NCI-H146 (cell line): ENCODE data around the gene PRDM16.

Experiments
- DNase-seq: peaks from one replicate; lab custom pipeline; 2025; lab: John Stamatoyannopoulos, UW

PRDM16 gene

GRCh38 chr1:3103967-3104677, 35.1 kb downstream of the PRDM16 start:
- DNase-seq = no peak

DNA sequence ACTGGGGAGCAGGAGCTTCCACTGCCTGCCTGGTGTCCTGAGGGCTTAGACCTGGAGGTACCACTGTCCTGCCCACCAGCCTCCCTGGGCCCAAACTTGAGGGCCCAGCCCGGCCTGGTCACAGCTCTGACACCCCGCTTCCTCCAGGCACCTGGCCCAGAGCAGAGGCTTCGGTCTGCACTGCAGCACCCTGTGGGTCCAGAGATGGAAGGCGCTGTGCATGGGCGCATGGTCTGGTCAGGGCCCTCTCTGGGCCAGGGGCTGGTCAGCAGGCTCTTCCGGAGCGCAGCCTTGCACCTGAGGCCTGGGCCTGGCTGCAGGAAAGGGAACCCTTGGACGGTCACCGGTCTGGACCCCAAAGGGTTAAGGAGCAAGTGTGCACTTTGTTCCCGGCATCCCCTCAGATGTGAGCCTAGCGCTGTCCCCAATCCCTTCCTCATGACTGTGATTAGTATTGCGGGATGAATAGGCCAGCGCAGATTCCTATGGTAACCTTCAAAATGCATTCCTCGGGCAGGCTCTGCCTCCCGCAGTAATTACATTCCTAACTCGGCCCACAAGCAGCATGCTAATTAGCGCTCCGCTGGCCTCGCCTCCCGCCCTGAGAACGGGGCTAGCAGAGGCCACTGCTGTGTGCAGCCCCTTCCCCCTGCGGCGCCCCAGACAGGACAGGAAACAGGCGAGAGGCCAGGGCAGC, 36.3 kb downstream of the PRDM16 start:
- DNase-seq = no peak

DNA sequence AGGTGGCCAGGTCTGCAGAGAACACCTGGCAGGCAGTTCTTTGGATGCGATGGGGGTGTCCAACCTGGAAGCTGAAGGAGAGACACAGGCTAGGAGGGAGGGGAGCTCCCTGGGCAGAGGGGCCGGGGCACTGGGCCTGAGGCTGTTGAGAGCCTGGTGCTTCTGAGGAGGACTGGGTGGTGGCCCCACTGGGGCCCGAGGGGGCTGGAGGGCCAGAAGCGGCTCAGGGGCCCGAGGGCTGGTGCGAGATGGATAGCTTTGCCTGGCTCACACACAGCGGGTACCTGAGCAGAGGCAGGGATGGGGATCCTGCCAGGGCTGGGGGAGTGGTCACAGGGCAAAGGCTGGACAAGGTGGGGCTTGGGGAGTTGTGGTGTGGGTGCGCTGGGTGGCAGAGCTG, 37.2 kb downstream of the PRDM16 start:
- no peak for DNase-seq

DNA sequence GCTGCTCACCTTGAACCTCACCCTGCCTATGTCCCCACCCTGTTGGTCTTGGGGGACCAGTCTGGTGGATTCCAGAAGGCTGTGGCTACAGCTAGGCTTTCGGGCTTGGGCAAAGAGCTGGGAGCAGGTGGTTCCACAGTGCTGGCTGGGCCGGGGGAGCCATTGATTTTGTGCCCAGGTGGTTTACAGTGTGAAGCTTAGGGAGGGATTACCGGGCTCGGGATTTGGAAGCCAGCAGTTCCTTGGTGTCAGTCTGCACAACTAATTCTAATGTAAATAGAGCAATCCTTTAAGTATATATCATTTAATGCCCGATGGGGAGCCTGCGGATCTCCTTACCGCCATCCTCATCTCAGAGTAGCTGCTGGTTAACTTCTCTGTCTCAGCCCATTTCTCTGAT, 38.2 kb downstream of the PRDM16 start:
- no peak for DNase-seq

- DNase-seq = no peak
These were observed 40.4 kb downstream of the PRDM16 start for GRCh38 chr1:3109355-3109754.

- no peak for DNase-seq
These were observed 42.5 kb downstream of the PRDM16 start for GRCh38 chr1:3111348-3112021.

GRCh38 chr1:3112526-3112925, 43.5 kb downstream of the PRDM16 start:
- no peak for DNase-seq

GRCh38 chr1:3113047-3113740, 44.2 kb downstream of the PRDM16 start:
- no peak for DNase-seq

DNA sequence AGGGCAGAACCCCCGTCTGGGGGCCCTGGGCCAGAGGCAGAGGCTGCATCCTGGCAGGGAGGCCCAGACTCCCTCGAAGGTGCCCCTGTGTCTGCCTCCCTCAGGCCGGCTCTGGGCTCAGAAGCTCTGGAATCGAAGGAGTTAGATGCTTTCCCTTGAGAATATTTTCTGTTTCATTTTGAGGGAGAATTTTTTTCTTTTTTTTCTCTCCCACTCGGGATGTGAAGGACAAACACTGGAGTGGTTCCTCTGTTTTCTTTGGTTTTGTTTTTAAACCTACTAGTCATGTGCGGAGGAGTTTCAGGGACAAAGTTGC, 44.7 kb downstream of the PRDM16 start:
- no peak for DNase-seq

DNA sequence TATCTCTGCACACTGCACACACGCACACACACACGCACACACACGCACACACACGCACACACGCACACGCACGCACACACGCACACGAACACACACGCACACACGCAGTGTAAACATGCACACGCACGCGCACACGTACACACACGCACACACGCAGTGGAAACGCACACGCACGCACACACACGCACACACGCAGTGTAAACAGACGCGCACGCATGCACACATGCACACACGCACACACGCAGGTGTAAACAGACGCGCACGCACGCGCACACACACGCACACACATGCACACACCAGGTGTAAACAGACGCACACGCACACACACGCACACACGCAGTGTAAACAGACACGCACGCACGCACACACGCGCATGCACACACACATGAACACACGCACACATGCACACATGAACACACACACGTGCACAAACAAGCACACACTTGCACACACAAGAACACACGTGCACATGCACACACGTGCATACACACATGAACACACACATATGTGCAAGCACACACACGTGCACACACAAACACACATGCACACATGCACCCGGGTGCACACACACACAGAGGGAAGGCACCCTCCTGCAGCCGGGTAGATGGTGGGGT, 45.2 kb downstream of the PRDM16 start:
- DNase-seq = no peak

- DNase-seq = no peak
These were observed 45.8 kb downstream of the PRDM16 start for GRCh38 chr1:3114846-3115245.

DNA sequence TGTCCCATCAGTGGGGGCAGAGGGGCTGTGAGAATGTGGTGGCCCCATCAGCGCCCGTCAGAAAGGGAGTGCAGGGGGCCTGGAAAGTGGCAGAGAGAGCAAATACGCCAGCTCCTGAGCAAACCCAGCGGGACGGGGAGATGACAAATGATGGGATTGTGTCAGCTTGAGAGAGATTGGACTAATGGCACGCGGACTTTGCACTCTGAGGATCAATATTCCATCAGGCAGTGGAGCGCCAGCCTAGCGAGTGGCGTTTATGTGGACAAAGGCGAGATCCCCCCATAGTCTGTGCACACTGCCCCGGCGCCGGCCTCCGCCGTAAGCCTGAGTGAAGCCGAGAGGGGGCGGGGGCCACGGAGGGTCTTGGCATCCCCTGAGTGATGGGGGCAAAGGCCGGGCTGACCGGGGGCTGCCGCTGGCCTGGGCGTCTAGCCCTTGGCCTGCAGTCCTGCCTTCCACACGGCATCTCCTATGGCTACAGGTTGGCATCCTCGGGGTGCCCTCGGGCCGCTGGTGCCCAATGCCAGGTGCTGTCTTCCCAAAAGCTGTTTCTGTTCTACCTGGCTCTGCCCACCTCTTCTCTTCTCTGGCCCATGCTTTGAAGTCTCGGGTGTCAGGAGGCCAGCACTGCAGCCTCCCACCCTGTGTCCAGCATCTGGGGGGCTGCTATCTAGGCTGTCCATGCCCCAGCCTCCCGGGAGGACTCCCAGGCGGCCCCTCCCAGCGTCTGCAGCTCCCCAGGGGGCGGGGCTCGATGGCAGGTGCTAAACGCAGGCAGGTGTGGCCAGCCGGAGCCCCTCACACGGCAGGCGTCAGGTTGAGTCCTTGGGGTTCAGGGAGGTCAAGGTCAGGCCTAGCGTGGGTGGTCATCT, 46.5 kb downstream of the PRDM16 start:
- DNase-seq = no peak

DNA sequence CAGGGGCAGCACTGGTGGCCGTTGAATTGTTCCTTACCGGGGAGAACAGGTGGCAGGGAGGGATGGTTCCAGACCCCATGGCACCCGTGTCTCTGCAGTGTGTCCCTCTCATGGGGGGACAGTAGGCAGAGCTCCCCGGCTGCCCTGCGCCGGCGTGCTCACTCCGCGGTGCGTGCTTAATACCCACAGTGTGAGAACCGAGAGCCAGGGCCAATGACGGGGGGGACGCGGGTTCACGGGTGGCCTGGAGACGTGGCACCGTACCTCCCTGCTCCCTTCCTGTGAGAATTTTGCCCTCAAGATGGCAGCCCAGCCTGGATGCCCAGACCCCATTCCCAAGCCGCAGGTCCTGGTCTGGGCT, 47.1 kb downstream of the PRDM16 start:
- DNase-seq = no peak

DNA sequence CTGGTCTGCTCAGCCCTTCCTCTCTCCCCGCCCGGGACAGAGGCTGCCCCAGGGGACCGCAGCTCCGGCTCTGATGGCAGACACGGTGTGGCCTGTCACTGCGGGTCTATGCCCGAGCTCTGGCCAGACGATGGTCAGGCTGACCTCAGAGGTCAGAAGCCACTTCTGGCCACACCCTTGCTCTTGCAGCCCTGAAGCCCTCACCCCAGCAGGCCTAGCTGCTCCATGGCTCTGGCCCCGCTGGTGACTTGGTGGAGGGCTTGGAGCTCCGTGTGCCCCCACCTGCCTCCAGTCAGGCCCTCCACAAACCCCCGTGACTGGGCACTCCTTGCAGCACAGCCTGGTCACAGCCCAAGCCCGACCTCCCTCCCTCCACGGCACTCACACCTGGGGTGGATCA, 47.6 kb downstream of the PRDM16 start:
- DNase-seq = no peak

- DNase-seq = no peak
These were observed 48.9 kb downstream of the PRDM16 start for GRCh38 chr1:3117879-3118278.

DNA sequence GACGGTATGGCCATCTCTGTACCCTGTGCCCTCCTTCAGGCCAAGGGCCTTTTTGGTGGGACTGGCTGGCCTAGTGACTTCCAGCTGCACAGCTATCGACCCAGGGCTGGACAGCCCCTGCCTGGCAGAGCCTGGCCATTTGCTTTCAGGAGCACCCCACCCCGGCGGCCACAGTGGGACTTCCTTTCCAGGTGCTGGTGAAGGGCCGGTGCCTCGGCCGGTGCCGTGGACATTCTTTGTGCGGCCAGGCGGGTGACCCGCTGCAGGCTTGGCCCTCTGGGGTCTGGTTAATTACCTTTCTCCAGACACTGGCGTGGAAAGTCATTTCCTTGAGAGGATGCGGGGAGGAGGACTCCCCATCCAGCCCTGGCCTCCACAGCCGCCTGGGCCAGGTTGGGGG, 50.1 kb downstream of the PRDM16 start:
- no peak for DNase-seq

- no peak for DNase-seq
These were observed 50.7 kb downstream of the PRDM16 start for GRCh38 chr1:3119725-3120124.

DNA sequence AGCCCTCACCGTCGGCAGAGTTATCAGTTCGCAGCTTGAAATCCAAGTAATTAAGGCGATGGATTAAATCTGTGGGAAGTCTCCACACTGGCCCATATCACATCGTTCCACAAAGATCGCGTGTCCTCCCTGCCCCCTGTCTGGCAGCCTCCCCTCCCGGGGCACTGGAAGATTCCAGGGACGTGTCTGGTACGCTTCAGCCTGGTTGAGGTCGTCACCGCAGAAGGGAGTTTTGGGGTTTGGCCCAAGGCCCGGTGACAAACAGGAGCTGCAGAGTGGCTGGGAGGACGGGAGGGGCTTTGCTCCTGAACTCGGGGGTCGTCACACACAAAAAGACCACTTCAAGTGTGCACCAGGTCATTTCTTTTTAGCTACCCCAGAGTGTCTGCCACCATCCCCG, 51.1 kb downstream of the PRDM16 start:
- DNase-seq = no peak

GRCh38 chr1:3120994-3121393, 52.0 kb downstream of the PRDM16 start:
- no peak for DNase-seq

- no peak for DNase-seq
These were observed 52.6 kb downstream of the PRDM16 start for GRCh38 chr1:3121401-3122210.

DNA sequence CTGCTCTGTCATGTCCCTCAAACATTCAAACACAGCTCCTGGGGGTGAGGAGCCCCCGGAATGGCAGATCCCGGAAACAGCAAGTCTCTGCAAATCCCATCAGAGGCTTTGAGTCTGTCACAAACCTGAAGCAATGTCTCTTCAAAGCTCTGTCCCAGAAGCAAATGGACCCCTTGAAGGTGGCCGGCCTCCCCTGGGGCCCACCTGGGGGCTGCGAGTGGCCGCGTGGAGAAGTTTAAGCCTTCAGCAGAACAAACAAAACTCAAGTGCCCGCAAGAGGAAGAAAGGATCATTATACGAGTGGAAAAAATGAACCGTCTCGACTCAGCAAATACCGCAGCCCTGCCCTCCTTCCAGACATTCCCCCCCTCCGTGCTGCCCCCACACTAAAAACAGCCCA, 53.3 kb downstream of the PRDM16 start:
- no peak for DNase-seq
